ENCODE data around the gene PFN1. TPM values are rescaled to one million over a fixed set of nuclear protein-coding genes. Genes with fewer than 3 reads are reported as not detected.
A peak's percentile ranks its signal among the peaks of the same experiment; 100 is the strongest.

Gene PFN1
- total and polyA plus RNA-seq, 10 of the 15 experiments (the other 5 are each of a cell fraction or from before 2014, with no cell fraction given), result 154 to 3,892 (median 1,918) TPM

- Histone ChIP-seq H3K9me3 (replicated peaks; ENCODE audit: control insufficient read depth, insufficient read depth, low read length) (no peaks in the 10 kb centered on the region), H3K27ac (ENCODE audit: control insufficient read depth, insufficient read depth) (peak overlapping the region; percentile 97), H3K27me3 (replicated peaks in 1 of 2; ENCODE audit: control insufficient read depth in 2 of 2, insufficient read depth in 2 of 2, low read length in 1 of 2) (no peaks in the 10 kb centered on the region), H3K9ac (ENCODE audit: control insufficient read depth, insufficient read depth, low read length) (peak overlapping the region; percentile 98), H4K20me1 (ENCODE audit: control insufficient read depth, insufficient read depth) (no peaks in the 10 kb centered on the region; the same call in none of the 2 replicates), H3K79me2 (ENCODE audit: control insufficient read depth, insufficient read depth, low read length) (peaks cover 80% of the 10 kb centered on the region), H3K4me2 (ENCODE audit: control insufficient read depth, insufficient read depth) (peak overlapping the region; percentile 55), H3K36me3 (ENCODE audit: control insufficient read depth in 2 of 2, insufficient read depth in 2 of 2, low read length in 1 of 2) (peaks cover 20 to 28% of the 10 kb centered on the region in 2 experiments), H3K4me1 (ENCODE audit: control insufficient read depth, insufficient read depth, low read length) (peaks cover 46% of the 10 kb centered on the region), H3K4me3 (peak overlapping the region; percentile 85), H2AFZ (ENCODE audit: control insufficient read depth, low read depth, low read length) (no peak overlapping the region)
- FAIRE-seq (no peak), ATAC-seq (no peak), DNase-seq (ENCODE audit: low read depth, low spot score) (no peak)
- TF ChIP-seq RCOR1 (conservative IDR thresholded peaks at IDR 0.05; ENCODE audit: low read depth, low read length) (no peak), RFX5 (IDR thresholded peaks at IDR 0.05; ENCODE audit: low read depth, low read length) (no peak), CTCF (IDR thresholded peaks at IDR 0.05 in 2 of 3, conservative IDR thresholded peaks at IDR 0.05 in 1 of 3; ENCODE audit: control insufficient read depth in 2 of 3, extremely low read depth in 1 of 3, insufficient read depth in 1 of 3, low read depth in 3 of 3, low read length in 3 of 3) (no peak)
- no TSS peak for BruUV-seq (replicated peaks)
- intact Hi-C loops (cut with micrococcal nuclease; ENCODE audit: unreplicated experiment), result loop anchor here (5.0 kb wide), 1 partner anchor 296 kb away; no protein-coding TSS in a partner anchor
- WGBS (ENCODE audit: insufficient coverage, insufficient replicate concordance, low lambda C conversion rate, missing lambda C conversion rate), result 2% methylated on average over 4 of the region's 4 CpGs
- ChIA-PET POLR2A (interaction anchor here (17.5 kb wide), 1 partner anchor 24 kb away, joined by 272 read pairs; the partner anchor contains the start of gene SPAG7), SMC1A (ENCODE audit: uncharacterized antibody, unreplicated experiment) (interaction anchor here (4.5 kb wide), 1 partner anchor 26 kb away, joined by 38 read pairs; the partner anchor contains the start of gene SPAG7), CTCF (interaction anchor here (3.0 to 3.5 kb wide), 2 partner anchors 25 to 32 kb away, joined by 18 to 28 read pairs; partner anchors contain the start of gene SPAG7), RAD21 (ENCODE audit: unreplicated experiment) (no interaction called here)
- in situ Hi-C loops (cut with MboI), result no loop called here
These were observed 7.1 kb downstream of the PFN1 start for GRCh38 chr17:4941319-4941610.

All from GM12878 (cell line).